Epithelial cell of prostate (primary cell): ENCODE measurements around the gene DGCR6.
"Not testable (repeated sequence)": the region's sequence is repeated elsewhere in the genome, so short reads cannot be mapped to it uniquely, and the experiment has no call there.

Source experiments
- DNase-seq: peaks from one replicate; pipeline ENCODE4 v3.0.0-alpha.2; 2011; ENCODE audit warnings: low read depth, low spot score
- H3K27ac ChIP-seq: fragments of 450-650 bp; 2 replicates; pipeline ENCODE4 v1.5.1; 2017; ENCODE audit warnings: mild to moderate bottlenecking

DGCR6 gene

GRCh38 chr22:18958738-18959137 lies 52.6 kb downstream of the DGCR6 start:
- not testable (repeated sequence) for H3K27ac ChIP-seq, DNase-seq

- DNase-seq, H3K27ac ChIP-seq: not testable (repeated sequence)
These were observed 53.1 kb downstream of the DGCR6 start for GRCh38 chr22:18959266-18959665.

- H3K27ac ChIP-seq, DNase-seq: not testable (repeated sequence)
These were observed 53.6 kb downstream of the DGCR6 start for GRCh38 chr22:18959741-18960140.

- not testable (repeated sequence) for DNase-seq, H3K27ac ChIP-seq
These were observed 54.2 kb downstream of the DGCR6 start for GRCh38 chr22:18960166-18960820.

- not testable (repeated sequence) for H3K27ac ChIP-seq, DNase-seq
These were observed 55.1 kb downstream of the DGCR6 start for GRCh38 chr22:18961201-18961600.
